NOMO-1 (cell line): ENCODE data around the gene UROD.
"Not testable (repeated sequence)": the region's sequence is repeated elsewhere in the genome, so short reads cannot be mapped to it uniquely, and the experiment has no call there.

Experiments used
- DNase-seq, 2 experiments: peaks; one replicate each; lab custom pipeline; 2025; ENCODE audit not compliant: unreplicated experiment in 2 of 2; lab: John Stamatoyannopoulos, UW

The UROD gene

DNA sequence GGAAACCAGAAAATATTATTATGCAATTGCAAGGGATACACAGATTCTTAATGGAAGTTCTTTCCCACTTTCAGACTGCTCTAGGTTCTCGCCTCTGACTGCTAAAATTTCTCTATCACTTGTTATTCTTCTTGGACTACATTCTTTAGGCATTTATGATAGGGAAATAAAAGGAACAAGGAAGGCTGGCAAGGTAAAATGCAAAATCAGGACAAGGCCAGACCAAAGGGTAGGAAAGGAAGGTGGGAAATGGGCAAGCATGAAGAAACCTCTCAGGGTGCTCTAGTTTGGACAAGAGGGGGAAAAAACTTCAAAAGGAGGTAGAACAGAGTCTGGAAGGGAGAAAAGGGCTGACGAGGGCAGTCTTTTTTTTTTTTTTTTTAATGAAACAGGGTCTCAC, 26.2 kb downstream of the UROD start:
- DNase-seq = no peak

DNA sequence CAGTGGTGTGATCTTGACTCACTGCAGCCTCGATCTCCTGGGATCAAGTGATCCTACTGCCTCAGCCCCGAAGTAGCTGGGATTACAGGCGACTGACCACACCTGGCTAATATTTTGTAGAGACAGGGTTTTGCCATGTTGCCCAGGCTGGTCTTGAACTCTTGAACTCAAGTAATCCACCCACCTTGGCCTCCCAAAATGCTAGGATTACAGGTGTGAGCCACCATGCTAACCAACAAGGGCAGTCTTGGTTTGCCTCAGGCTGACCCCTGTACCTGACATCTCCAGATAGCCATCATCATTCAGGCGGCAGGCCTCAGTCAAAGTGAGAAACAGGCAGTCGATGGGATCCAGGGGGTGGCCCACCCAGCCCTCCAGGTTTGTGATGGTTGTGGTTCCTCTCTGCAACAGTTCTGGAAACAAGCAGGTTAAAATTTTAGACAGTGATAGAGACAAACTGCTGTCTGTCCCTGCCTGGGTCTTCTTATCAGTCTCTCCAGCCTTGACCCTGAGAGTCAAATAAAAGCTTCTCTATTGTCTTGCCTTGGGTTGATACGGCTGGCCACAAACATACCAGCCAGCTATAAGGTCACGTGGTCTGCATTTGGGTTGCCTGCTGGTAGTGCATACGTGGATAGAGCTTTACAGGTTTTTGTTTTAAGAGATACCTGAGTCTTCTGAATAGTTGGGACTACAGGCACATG, 26.8 kb downstream of the UROD start:
- no peak for DNase-seq

DNA sequence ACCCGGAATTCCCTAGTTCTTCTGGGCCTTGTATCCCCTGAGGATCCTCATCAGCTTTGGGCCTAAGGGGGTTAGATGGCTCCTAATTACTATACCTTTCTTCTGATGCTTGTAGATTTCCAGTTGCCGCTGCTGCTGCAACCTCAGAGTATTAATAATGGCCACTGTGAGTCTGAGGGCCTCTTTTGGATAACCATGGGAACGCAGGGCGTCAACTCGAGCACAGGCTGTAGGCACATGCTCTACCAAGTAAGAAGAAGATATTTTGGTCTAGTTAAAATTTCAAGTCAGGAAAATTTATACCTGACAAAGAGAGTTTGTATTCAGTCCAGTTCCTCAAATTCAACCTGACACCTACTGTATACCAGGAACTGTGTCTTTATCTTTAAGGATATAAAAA, 28.2 kb downstream of the UROD start:
- no peak for DNase-seq

DNA sequence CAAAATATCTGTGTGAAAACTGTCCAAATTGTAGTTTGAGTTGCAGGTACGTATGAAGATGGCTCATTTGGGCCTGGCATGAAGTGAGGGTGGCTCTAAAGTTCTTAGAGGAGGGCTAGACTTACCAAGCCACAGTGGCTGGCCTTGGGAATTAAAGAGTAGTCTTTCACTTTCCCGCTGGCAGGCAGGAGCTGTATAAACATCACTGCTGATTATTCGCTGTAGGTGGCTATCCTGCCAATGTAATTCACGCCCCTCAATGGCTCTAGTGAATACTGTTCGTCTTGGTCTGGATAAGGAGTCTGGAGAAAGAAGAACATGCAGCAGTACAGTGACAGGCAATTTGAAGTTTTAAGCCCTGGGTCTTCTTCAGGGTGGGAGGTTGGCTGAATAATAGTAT, 31.0 kb downstream of the UROD start:
- DNase-seq = no peak

DNA sequence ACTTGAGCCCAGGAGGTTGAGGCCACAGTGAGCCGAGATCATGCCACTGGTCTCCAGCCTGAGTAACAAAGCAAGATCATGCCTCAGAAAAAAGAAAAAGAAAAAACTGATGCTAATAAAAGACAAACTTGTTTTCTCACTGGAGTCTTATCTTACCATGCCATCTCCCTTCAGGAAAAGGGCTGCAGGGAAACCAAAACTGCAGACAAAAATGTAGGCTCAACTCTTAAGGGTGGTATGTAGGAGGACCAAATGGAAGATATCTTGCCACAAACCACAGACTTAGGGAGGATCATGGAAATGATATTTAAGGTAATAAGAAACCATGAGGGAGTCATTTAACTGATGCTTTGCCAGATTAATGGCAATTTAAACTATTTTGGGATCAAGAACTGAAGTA, 32.9 kb downstream of the UROD start:
- DNase-seq = no peak

DNA sequence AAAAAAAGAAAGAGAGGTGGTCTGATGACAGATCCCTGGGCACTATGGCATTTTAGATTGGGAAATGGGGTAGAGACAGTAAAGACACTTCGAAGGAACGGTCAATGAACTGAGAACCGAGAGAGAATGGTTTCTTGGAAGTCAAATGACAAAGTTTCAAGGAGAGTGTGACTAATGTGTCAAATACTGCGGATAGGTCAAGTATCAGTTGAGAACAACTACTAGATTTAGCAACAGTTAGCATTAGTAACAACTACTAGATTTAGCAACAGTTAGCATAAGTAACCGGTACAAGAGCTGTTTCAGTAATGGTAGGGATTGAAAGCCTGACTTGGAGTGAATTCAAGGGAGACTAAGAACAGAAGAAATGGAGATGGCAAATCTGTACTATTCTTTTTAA, 35.0 kb downstream of the UROD start:
- DNase-seq = no peak

DNA sequence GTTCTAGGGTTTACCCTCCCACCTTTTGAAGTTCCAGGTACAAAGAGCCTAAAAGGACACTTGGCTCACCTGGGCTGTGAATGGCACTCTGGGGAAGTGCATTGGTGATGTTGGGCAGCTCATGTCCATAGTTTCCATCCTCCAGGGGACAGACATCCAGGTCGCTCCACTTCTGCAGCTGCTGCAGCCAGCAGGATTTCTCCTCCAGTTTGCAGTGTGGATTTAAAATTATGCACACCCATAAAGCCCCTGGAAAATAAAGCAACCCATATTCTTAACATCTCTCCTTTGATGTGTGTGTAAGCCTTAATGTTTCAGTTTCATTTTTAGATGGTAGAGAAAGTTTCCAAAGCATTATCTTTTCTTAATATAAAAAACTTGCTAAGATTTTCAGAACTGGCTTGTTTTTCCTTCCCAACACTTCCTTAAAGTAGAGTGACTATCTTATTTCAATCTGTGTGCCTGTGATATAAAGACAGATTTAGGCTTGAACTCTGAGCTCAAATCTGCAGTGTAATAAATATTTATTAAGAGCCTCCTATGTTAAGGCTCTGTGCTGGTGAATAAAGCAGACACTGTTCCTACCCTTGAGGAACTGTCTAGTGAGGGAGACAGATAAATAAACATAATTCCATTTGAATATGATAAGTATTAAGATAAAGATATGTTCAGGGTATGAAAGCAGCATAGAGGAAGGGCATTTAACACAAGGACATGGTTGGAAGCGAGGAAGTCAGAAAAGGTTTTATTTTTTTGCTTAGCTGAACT, 39.1 kb downstream of the UROD start:
- no peak for DNase-seq

DNA sequence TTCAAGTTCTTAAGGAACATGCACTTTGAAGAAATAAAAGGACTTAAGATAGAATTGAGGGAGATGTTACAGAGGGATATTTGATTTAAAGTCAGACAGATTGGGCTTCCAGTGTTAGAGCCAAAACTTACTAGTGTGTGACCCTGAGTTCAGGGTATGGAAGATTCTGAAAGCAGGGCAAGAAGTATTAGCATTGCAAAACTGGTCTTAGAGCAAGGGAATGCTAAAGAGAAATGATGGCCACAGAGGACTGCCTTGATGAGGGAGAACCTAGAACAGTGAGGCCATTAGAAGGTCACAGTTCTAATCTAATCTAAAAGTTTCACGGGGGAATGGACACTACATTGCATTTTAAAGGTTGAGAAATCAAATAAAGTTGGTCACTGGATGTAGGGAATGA, 45.5 kb downstream of the UROD start:
- DNase-seq = no peak

DNA sequence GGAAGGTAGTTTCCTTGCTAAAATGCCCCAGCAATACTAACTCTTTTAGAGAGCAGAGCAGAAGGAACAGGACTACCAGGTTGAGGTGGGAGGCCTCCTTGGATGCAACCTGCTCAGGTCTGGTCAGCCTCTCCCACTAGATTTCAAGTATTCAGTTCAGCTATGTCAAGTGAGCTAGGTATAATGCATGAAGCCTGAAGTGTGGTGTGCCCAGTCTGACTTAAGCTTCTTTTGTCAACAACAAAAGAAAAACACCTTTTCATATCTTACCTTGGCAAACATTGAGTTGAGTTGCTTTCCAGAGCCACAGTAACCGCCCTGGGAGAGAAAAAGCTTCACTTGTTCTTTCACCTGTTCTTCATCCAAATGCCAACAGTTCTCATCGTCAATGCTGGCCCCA, 47.8 kb downstream of the UROD start:
- DNase-seq = no peak

DNA sequence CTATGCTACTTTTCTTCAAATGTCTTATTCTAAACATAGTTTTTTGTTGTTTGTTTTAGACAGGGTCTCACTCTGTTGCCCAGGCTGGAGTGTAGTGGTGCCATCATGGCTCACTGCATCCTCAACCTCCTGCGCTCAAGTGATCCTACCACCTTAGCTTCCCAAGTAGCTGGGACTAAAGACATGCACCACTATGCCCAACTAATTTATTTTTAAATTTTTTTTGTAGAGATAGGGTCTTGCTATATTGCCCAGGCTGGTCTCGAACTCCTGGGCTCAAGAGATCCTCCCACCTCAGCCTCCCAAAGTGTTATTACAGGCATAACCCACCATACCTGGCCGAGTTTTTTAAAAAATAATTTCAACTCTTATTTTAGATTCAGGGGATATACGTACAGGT, 50.4 kb downstream of the UROD start:
- DNase-seq = not testable (repeated sequence)

DNA sequence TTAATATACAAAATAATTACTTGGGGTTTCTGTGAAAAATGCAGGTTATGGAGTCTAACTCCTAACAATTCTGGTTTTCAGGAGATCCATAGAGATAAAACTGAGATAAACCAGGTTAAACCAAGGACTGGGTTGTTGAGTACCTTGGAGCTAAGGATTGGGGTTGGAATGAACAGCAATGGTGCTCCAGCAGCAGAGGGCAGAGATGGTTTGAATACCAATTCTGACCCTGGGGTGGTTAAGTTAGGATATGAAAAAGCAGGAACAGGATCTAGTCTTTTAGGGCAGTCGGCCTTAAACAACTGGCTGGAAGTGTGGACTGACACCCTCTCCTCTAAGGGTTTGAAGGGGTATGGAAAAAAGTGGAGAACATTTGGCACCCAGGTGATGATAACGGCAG, 53.0 kb downstream of the UROD start:
- no peak for DNase-seq
